CD4-positive, CD25-positive, alpha-beta regulatory T cell (primary cell): ENCODE measurements around the gene OVCH1. TPM values are rescaled to one million over a fixed set of nuclear protein-coding genes. Genes with fewer than 3 reads are reported as not detected.

Experiments
- ATAC-seq, 2 donors: fragments of 150-1000 bp; cut with Tn5 transposase; one replicate each; pipeline ENCODE4 v1.10.0; 2021; ENCODE audit warnings: low read depth in 2 of 2, moderate number of reproducible peaks in 2 of 2, moderate library complexity in 1 of 2
- DNase-seq, 3 donors: peaks; one replicate each; pipeline versions ENCODE4 v3.0.0 to v3.0.0-alpha.2; 2012 to 2022; ENCODE audit warnings: mixed read lengths in 1 of 3
- H3K27ac ChIP-seq: one replicate; pipeline ENCODE4 v1.7.0; 2013; ENCODE audit warnings: mild to moderate bottlenecking, low read length; ENCODE audit not compliant: insufficient read depth, poor library complexity, severe bottlenecking
- H3K27me3 ChIP-seq: one replicate; pipeline ENCODE4 v1.7.0; 2013; ENCODE audit warnings: low read length; ENCODE audit not compliant: control insufficient read depth, insufficient read depth
- H3K36me3 ChIP-seq: one replicate; pipeline ENCODE4 v1.7.0; 2013; ENCODE audit warnings: mild to moderate bottlenecking, low read length, moderate library complexity; ENCODE audit not compliant: control insufficient read depth, insufficient read depth
- H3K4me1 ChIP-seq: 2 replicates; pipeline ENCODE4 v1.7.0; 2013; ENCODE audit warnings: mild to moderate bottlenecking, low read length; ENCODE audit not compliant: insufficient read depth, control insufficient read depth, poor library complexity, severe bottlenecking
- H3K4me3 ChIP-seq: one replicate; pipeline ENCODE4 v1.7.0; 2013; ENCODE audit warnings: low read depth, mild to moderate bottlenecking, low read length, moderate library complexity
- H3K9me3 ChIP-seq, 2 experiments: 1 replicate in 1 of 2; 2 replicates in 1 of 2; pipeline ENCODE4 v1.7.0; 2013; ENCODE audit warnings: low read length in 2 of 2, mild to moderate bottlenecking in 1 of 2, moderate library complexity in 1 of 2; ENCODE audit not compliant: control insufficient read depth in 2 of 2
- H3K27ac Mint-ChIP-seq, 3 donors: one replicate each; pipeline ENCODE4 v1.8.0; 2020 to 2022; ENCODE audit warnings: mild to moderate bottlenecking in 3 of 3, mixed read lengths in 3 of 3, moderate library complexity in 2 of 3
- H3K27me3 Mint-ChIP-seq: one replicate; pipeline ENCODE4 v1.8.0; 2022; ENCODE audit warnings: mild to moderate bottlenecking, mixed read lengths
- H3K36me3 Mint-ChIP-seq: one replicate; pipeline ENCODE4 v1.8.0; 2020; ENCODE audit warnings: mixed read lengths
- H3K4me1 Mint-ChIP-seq, 4 donors: one replicate each; pipeline ENCODE4 v1.8.0; 2020 to 2022; ENCODE audit warnings: mixed read lengths in 4 of 4, mild to moderate bottlenecking in 1 of 4
- H3K4me3 Mint-ChIP-seq, 4 donors: one replicate each; pipeline ENCODE4 v1.8.0; 2020 to 2022; ENCODE audit warnings: mild to moderate bottlenecking in 4 of 4, mixed read lengths in 4 of 4, moderate library complexity in 3 of 4
- H3K9me3 Mint-ChIP-seq, 7 donors: one replicate each; pipeline ENCODE4 v1.8.0; 2020 to 2022; ENCODE audit warnings: mixed read lengths in 7 of 7, mild to moderate bottlenecking in 3 of 7, moderate library complexity in 2 of 7
- polyA plus RNA-seq, 4 donors: library from polyadenylated mRNA; unstranded; fragments of 300-500 nt; fragmentation: Illumina TruSeq; gene quantifications; one replicate each; pipeline ENCODE4 v1.2.3, GENCODE V29; 2021
- total RNA-seq: library from RNA; stranded (reverse); gene quantifications from one replicate; pipeline ENCODE4 v1.2.3, GENCODE V29; 2022

The OVCH1 gene
- total and polyA plus RNA-seq, 5 donors from 2014 or later: not detected

GRCh38 chr12:29517264-29517663 is 19.8 kb upstream of the OVCH1 start:
- Mint-ChIP-seq H3K4me3 (no peak overlapping the region), H3K4me1 (no peaks in the 10 kb centered on the region), H3K27me3 (peaks cover 7% of the 10 kb centered on the region), H3K36me3 (no peaks in the 10 kb centered on the region), H3K27ac (no peak overlapping the region), H3K9me3 (no peaks in the 10 kb centered on the region)
- Histone ChIP-seq H3K27ac (no peak overlapping the region), H3K27me3 (peaks cover 4% of the 10 kb centered on the region), H3K4me1 (no peaks in the 10 kb centered on the region), H3K36me3 (no peaks in the 10 kb centered on the region), H3K4me3 (no peak overlapping the region), H3K9me3 (no peaks in the 10 kb centered on the region)
- ATAC-seq (no peak), DNase-seq (no peak)

GRCh38 chr12:29516431-29516875 is 19.0 kb upstream of the OVCH1 start:
- no peak overlapping the region for H3K4me3 Mint-ChIP-seq
- H3K27ac ChIP-seq: no peak overlapping the region
- no peaks in the 10 kb centered on the region for H3K36me3 ChIP-seq
- H3K27ac Mint-ChIP-seq: no peak overlapping the region
- ATAC-seq (no peak), DNase-seq (no peak)
- H3K9me3 Mint-ChIP-seq: no peaks in the 10 kb centered on the region
- no peak overlapping the region for H3K4me3 ChIP-seq
- H3K36me3 Mint-ChIP-seq: no peaks in the 10 kb centered on the region
- no peaks in the 10 kb centered on the region for H3K4me1 ChIP-seq
- H3K27me3 Mint-ChIP-seq: peaks cover 7% of the 10 kb centered on the region
- H3K4me1 Mint-ChIP-seq: no peaks in the 10 kb centered on the region
- H3K9me3 ChIP-seq: no peaks in the 10 kb centered on the region
- H3K27me3 ChIP-seq: peaks cover 4% of the 10 kb centered on the region

- Mint-ChIP-seq H3K27ac (no peak overlapping the region), H3K27me3 (peaks cover 21% of the 10 kb centered on the region)
- no peak for DNase-seq
Measured at GRCh38 chr12:29510591-29511185, 13.2 kb upstream of the OVCH1 start.

GRCh38 chr12:29509503-29509902 is 12.0 kb upstream of the OVCH1 start:
- Mint-ChIP-seq H3K4me1 (no peaks in the 10 kb centered on the region), H3K27me3 (peaks cover 21% of the 10 kb centered on the region), H3K36me3 (no peaks in the 10 kb centered on the region), H3K27ac (no peak overlapping the region), H3K9me3 (no peaks in the 10 kb centered on the region), H3K4me3 (no peak overlapping the region)
- DNase-seq (no peak), ATAC-seq (no peak)
- no peak overlapping the region for H3K4me3 ChIP-seq
- H3K9me3 ChIP-seq: no peaks in the 10 kb centered on the region
- no peaks in the 10 kb centered on the region for H3K4me1 ChIP-seq
- H3K36me3 ChIP-seq: no peaks in the 10 kb centered on the region
- peaks cover 6% of the 10 kb centered on the region for H3K27me3 ChIP-seq
- no peak overlapping the region for H3K27ac ChIP-seq

More at GRCh38 chr12:29510591-29511185, 13.2 kb upstream of the OVCH1 start:
- H3K4me1 ChIP-seq: no peaks in the 10 kb centered on the region
- no peak overlapping the region for H3K4me3 ChIP-seq
- peaks cover 6% of the 10 kb centered on the region for H3K27me3 ChIP-seq
- no peak overlapping the region for H3K27ac ChIP-seq
- Mint-ChIP-seq H3K4me1 (no peaks in the 10 kb centered on the region), H3K36me3 (no peaks in the 10 kb centered on the region), H3K4me3 (no peak overlapping the region), H3K9me3 (no peaks in the 10 kb centered on the region)
- ATAC-seq: no peak
- no peaks in the 10 kb centered on the region for H3K36me3 ChIP-seq
- H3K9me3 ChIP-seq: no peaks in the 10 kb centered on the region

DNA sequence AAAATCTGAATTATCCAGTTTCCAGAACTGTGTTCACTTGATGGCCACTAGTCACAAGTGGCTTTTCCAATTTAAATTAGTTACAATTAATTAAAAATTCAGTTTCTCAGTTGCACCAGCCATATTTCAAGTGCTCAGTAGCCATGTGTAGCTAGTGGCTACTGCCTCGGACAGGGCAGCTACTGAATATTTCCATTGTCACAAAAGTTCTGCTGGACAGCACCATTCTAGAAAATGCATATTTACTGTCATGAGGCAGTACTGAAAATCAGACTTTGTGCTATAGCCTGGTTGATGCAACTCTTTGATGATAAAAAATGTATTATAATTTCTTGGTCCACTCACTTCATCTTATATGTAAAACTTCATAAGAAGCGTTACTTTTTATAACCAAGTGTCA is 11.5 kb upstream of the OVCH1 start:
- Histone ChIP-seq H3K9me3 (no peaks in the 10 kb centered on the region), H3K36me3 (no peaks in the 10 kb centered on the region), H3K27me3 (peaks cover 5% of the 10 kb centered on the region), H3K27ac (no peak overlapping the region), H3K4me1 (no peaks in the 10 kb centered on the region), H3K4me3 (no peak overlapping the region)
- H3K27ac Mint-ChIP-seq: no peak overlapping the region
- no peak overlapping the region for H3K4me3 Mint-ChIP-seq
- no peak for DNase-seq
- H3K27me3 Mint-ChIP-seq: peaks cover 17% of the 10 kb centered on the region
- H3K9me3 Mint-ChIP-seq: no peaks in the 10 kb centered on the region
- H3K4me1 Mint-ChIP-seq: no peaks in the 10 kb centered on the region
- no peak for ATAC-seq
- H3K36me3 Mint-ChIP-seq: no peaks in the 10 kb centered on the region

GRCh38 chr12:29505122-29505521 is 7.6 kb upstream of the OVCH1 start:
- Mint-ChIP-seq H3K4me3 (no peak overlapping the region), H3K27me3 (peaks cover 5% of the 10 kb centered on the region), H3K4me1 (no peaks in the 10 kb centered on the region), H3K9me3 (no peaks in the 10 kb centered on the region), H3K27ac (no peak overlapping the region), H3K36me3 (no peaks in the 10 kb centered on the region)
- no peak overlapping the region for H3K27ac ChIP-seq
- peaks cover 2% of the 10 kb centered on the region for H3K27me3 ChIP-seq
- H3K36me3 ChIP-seq: no peaks in the 10 kb centered on the region
- H3K4me1 ChIP-seq: no peaks in the 10 kb centered on the region
- H3K9me3 ChIP-seq: no peaks in the 10 kb centered on the region
- ATAC-seq (no peak), DNase-seq (no peak)
- no peak overlapping the region for H3K4me3 ChIP-seq

DNA sequence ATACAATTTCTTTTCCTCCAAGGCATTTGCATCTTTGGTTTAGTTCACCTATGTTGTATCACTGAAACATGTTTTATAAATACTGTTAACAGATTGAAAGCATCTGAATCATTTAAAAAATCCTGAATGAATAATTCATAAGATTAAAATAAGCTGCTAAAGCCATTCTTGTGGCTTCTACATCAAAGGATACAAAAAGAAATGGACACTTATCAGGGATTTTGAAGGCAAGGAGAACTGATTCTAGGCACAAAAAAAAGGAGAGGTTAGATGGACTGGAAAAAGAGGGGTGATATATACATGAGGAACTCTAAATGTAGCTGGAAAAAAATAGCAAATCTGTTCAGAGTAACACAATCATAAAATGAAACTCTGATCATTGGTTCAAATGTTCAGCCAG is 5.8 kb upstream of the OVCH1 start:
- no peak overlapping the region for H3K4me3 Mint-ChIP-seq
- Histone ChIP-seq H3K36me3 (no peaks in the 10 kb centered on the region), H3K4me1 (no peaks in the 10 kb centered on the region), H3K27ac (no peak overlapping the region), H3K4me3 (no peak overlapping the region), H3K27me3 (peaks cover 2% of the 10 kb centered on the region), H3K9me3 (no peaks in the 10 kb centered on the region)
- no peak overlapping the region for H3K27ac Mint-ChIP-seq
- ATAC-seq (no peak), DNase-seq (no peak)
- H3K36me3 Mint-ChIP-seq: no peaks in the 10 kb centered on the region
- peaks cover under 1% of the 10 kb centered on the region for H3K27me3 Mint-ChIP-seq
- no peaks in the 10 kb centered on the region for H3K4me1 Mint-ChIP-seq
- no peaks in the 10 kb centered on the region for H3K9me3 Mint-ChIP-seq

- H3K27me3 Mint-ChIP-seq: peaks cover 4% of the 10 kb centered on the region
- no peak overlapping the region for H3K27ac ChIP-seq
- H3K36me3 Mint-ChIP-seq: no peaks in the 10 kb centered on the region
- H3K9me3 ChIP-seq: no peaks in the 10 kb centered on the region
- H3K4me1 Mint-ChIP-seq: no peaks in the 10 kb centered on the region
- H3K4me3 Mint-ChIP-seq: no peak overlapping the region
- H3K27ac Mint-ChIP-seq: no peak overlapping the region
- H3K4me3 ChIP-seq: no peak overlapping the region
- no peaks in the 10 kb centered on the region for H3K36me3 ChIP-seq
- ATAC-seq (no peak), DNase-seq (no peak)
- H3K4me1 ChIP-seq: no peaks in the 10 kb centered on the region
- H3K9me3 Mint-ChIP-seq: no peaks in the 10 kb centered on the region
- H3K27me3 ChIP-seq: no peaks in the 10 kb centered on the region
Measured at GRCh38 chr12:29499235-29499634, 1.7 kb upstream of the OVCH1 start.
